Measurements from ENCODE around the gene FNBP1.
"Not testable (repeated sequence)": the region's sequence is repeated elsewhere in the genome, so short reads cannot be mapped to it uniquely, and the experiment has no call there.

FNBP1 gene

DNA sequence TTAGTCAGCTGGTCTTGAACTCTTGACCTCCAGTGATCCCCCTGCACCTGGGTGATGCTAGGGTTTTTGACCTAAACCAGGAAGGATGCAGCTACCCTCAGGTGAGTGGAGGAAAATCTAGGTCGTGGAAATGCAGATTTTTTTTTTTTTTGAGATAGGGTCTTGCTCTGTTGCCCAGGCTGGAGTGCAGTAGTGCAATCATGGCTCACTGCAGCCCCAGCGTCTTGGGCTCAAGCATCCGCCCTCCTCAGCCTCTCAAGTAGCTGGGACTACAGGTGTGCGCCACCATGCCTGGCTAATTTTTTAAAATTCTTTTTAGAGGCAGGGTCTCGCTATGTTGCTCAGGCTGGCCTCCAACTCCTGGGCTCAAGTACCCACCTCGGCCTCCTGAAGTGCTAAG lies 51.9 kb downstream of the FNBP1 start:
- DNase-seq (ENCODE audit: low spot score) = not testable (repeated sequence)

DNA sequence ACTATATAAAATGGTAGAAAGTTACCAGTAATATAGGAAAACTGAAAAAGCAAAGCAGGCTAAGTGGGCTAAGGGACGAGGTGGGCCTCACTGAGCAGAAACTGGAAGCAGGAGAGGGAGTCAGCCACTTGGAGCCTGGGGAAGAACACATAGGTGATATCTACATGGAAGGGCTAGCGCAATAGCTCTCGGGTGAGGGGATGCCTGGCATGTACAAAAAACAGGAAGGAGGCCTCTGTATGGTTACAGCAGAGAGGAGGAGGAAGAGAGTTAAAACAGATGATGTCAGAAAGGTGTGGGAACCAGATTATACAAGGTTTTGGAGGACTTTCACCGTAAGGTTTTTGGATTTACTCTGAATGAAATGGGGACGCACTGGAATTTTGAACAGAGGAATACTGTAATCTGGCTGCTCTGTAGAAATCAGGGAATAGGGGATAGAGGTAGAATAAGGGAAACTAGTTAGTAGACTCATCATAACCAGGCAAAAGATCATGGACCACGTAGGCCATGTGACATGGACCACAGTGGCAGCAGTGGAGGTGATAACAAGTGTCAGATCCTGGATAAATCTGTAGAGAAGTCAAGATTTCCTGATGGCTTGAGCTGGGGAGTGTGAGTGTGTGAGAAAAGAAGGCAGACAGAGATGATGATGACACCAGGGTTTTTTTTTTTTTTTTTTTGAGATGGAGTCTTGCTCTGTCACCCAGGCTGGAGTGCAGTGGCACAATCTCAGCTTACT lies 52.5 kb downstream of the FNBP1 start:
- no peak for DNase-seq (ENCODE audit: low spot score)

DNA sequence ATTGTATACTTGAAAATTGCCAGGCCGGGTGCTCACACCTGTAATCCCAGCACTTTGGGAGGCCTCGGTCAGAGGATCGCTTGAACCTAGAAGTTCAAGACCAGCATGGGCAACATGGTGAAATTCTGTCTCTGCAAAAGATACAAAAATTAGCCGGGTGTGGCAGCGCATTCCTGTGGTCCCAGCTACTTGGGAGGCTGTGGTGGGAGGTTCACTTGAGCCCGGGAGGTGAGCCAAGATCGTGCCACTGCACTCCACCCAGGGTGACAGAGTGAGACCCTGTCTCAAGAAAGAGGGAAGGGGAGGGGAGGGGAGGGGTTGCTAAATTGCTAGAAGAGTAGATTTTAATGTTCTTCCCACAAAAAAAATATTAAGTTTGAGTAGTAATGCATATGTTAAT lies 53.2 kb downstream of the FNBP1 start:
- no peak for DNase-seq (ENCODE audit: low spot score)

DNA sequence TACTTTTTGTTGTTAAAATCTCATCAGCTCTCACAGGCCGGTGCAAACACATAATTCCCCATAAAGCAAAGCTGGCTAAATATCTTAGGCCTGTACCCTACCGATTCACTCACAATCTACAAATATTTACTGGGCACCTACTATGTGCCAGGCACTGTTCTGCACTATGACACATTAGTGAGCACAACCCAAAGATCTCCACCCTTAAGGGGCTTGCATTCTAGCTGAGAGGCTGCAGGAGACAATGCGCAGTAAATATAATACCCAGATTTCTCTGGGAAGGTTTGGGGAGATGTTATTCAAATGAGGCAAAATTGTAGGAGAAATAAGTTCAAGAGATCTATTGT lies 53.7 kb downstream of the FNBP1 start:
- DNase-seq (ENCODE audit: low spot score) = no peak

DNA sequence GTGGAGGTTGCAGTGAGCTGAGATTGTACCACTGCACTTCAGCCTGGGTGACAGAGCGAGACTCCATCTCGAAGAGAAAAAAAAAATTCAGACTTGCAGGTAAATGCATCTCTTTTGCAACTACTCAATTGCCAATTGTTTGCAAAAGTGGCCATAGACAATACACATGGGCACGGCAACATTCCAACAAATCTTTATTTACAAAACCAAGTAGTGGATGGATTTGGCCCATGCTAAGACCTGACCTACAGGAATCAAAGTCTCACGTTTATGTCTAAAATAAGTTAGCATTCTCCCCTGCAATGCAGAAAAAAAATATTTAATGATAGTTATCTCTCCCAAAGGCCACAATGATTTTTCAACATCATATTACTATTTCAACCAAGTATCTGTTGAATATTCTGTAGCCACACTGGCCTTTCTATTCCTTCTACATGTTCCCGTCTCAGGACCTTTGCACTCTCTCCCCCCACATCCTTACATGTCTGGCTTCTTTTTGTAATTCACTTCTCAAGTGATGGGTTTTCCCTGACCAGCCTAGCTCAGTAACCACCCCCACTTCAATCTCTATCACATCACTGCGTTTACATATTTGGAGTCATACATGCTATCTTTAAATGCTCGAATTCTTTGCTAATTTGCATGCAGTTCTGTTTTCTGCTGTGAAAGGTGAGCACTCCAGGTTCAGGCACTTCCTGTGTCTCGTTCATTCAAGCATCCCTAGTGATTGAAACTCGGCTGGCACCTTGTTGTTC lies 54.2 kb downstream of the FNBP1 start:
- DNase-seq (ENCODE audit: low spot score) = no peak

DNA sequence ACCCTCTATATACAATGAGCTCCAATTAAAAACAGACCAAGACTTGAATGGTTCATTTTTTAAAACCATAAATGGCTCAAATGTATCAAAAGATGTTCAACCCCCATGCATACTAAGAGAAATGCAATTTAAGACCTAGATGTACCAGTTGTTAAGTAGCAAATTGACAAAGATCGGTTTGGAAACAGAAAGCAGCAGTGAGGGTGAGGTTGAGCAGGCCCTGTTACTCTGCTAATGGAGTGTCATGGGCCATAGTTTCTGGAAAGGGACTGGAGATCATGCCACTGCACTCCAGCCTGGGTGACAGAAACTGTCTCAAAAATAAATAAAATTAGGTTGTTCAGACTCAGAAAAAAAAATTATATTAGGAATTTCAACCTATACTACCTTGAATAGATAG lies 55.0 kb downstream of the FNBP1 start:
- DNase-seq (ENCODE audit: low spot score) = no peak

DNA sequence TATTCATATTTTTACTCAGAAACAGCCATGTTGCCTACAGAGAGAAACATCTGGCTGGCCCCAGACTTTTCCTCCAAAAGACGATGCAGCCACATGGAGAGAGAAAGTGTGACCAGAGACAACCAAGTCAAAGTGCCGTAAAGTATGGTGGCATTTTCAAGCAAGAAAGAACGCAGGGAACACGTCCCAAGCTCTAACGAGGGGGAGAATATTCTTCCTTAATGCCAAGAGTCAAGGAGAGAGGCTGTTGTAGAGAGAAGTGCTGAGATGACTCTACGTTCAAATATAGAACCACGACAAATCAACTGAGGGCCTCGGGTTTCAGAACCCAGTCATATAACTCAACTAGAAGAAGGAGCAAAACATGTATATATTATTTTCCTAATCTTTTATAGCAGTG lies 55.9 kb downstream of the FNBP1 start:
- DNase-seq (ENCODE audit: low spot score) = no peak

DNA sequence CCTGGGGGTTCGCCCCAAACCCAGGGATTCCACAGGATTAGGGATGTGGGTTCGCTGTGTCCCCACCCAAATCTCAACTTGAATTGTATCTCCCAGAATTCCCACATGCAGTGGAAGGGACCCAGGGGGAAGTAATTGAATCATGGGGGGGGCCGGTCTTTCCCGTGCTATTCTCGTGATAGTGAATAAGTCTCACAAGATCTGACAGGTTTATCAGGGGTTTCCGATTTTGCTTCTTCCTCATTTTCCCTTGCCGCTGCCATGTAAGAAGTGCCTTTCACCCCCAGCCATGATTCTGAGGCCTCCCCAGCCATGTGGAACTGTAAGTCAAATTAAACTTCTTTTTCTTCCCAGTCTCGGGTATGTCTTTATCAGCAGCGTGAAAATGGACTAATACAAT lies 58.4 kb downstream of the FNBP1 start:
- DNase-seq (ENCODE audit: low spot score) = not testable (repeated sequence)

DNA sequence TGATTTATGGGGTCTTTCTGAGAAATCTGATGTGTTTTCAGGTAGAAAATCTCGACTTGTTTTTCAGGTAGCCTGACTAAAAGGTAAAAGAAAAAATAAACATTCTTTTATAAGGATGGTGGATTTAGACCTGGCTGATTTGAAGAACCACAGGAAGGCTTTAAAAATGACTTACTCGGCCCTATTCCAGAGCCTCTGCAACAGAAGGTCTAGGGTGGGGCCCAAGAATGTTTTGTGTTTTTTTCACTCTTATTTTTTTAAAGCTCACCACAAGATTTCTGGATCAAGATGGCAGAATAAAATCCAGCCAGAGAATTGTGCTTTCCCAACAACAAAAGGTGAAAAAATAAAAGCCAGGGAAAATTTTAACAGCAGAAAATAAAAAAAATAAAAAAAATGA lies 59.1 kb downstream of the FNBP1 start:
- no peak for DNase-seq (ENCODE audit: low spot score)

DNA sequence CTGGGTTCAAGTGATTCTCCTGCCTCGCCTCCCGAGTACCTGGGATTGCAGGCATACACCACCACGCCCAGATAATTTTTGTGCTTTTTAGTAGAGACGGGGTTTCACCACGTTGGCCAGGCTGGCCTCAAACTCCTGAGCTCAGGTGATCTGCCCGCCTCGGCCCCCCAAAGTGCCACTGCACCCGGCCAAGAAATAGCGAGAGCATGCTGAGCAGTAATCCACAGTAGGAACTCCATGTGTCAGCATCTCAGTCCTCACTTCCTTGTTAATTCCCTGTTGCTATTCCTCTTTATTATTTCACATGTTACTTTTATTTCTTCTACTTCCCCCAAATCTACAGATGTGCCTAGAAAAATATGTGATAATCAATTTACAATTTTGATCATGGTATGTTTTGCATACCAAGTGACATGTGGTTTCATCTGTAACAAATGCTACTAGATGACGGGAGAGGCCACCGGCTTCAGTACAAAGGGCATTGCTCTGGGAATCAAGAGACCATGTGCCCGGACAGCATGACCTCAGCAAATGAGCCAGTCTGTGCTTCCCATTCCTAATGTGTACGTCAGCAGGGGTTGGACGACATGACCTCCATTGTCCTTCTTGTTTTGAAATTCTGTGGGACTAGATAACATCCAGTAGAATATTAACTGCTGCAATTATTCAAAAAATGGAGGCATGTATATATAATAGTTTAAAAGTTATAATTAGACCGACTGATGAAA lies 61.6 kb downstream of the FNBP1 start:
- DNase-seq (ENCODE audit: low spot score) = no peak

DNA sequence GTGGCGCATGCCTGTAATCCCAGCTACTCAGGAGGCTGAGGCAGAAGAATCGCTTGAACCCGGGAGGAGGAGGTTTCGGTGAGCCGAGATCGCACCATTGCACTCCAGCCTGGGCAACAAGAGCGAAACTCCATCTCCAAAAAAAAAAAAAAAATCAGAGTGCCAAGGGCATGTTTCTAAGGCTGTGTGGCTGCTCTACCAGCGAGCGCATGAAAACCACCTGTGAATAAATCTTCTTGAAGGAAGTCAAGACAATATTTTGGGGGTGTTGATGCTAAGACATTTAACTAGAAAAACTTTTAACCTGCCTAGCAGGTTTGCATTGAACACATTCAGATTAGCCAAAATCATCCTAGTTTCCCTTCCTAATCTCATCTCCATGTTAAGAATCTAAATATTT lies 62.8 kb downstream of the FNBP1 start:
- DNase-seq (ENCODE audit: low spot score) = not testable (repeated sequence)

DNA sequence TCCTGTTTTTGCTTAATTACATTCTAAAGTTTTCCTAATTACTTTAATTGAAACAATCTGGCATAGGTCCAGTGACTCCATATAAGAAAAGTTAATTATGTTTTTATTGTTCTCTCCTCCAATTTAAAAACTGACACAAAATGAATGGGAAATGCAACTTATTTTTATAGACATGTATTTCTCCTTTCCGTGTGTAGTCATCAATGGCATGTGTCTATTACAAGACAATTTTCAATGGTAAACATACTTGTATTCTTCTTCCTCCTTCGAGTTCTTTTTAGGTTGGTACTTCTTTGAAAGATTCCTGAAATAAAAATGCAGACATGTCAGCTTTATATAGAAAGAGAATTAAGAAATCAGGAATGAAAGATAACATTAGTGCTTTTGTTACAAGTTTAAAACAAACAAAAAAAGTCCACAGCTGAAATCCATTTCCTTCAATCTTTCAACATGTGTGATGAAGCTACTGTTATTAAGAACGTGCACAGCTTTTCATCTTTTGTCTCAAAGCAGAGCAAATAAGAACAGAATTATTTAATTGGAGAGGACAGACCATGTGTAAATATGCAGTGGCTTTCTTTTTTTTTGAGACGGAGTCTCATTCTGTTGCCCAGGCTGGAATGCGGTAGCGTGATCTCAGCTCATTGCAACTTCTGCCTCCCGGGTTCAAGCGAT lies 63.8 kb downstream of the FNBP1 start:
- no peak for DNase-seq (ENCODE audit: low spot score)

DNA sequence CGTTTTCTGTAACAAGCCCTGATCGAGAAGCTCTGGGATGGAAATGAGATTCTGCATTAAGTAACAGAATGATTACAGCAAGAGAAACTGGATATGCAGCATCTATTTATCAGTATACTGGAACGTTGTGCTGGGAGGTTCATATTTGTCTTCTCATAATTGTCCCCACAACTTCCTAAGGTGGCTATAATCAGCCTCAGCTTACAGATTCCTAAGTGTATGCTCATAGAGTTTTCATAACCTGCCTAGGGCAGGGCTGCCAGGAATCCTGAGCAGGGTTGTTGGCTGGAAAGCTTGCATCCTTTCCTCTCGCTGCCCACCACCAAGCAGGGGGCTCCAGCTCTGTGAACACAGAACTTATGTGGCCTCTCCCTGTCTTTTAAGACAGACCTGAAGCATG lies 70.2 kb downstream of the FNBP1 start:
- DNase-seq (ENCODE audit: low spot score) = no peak

DNA sequence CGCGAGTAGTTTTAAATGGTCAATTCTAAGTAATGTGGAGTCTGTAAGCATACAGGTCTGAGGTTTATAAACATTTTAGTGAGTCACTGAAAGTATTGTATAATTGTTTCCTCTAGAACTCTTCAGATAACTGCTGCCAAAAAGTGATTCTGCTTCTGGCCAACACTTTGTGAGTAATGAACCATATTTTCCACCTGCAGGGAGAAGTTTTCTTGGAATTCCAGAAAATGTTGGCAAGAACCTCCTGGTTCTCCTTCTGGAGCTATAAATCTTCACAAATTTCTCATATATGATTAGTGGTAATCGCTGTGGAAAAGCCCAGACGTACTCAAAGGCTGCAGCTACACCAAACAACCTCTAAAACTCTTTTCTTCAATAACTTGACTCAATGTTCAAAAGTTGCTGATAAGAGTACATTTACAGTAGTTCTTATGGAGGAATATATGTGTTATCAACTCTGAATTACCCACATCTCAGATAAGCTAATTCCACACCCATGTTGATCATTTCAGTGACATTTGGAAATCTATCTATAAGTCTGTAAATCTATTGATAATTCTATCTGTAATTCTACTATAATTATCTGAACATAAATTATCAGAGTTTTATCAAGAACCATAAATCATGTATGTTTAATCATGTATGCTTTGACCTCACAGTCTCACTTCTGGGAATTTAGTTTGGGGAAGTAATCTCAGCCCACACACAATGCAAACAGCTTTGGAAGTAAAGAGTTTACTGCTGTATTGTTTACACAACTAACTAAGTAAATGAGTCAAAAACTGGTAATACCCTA lies 74.1 kb downstream of the FNBP1 start:
- no peak for DNase-seq (ENCODE audit: low spot score)

DNA sequence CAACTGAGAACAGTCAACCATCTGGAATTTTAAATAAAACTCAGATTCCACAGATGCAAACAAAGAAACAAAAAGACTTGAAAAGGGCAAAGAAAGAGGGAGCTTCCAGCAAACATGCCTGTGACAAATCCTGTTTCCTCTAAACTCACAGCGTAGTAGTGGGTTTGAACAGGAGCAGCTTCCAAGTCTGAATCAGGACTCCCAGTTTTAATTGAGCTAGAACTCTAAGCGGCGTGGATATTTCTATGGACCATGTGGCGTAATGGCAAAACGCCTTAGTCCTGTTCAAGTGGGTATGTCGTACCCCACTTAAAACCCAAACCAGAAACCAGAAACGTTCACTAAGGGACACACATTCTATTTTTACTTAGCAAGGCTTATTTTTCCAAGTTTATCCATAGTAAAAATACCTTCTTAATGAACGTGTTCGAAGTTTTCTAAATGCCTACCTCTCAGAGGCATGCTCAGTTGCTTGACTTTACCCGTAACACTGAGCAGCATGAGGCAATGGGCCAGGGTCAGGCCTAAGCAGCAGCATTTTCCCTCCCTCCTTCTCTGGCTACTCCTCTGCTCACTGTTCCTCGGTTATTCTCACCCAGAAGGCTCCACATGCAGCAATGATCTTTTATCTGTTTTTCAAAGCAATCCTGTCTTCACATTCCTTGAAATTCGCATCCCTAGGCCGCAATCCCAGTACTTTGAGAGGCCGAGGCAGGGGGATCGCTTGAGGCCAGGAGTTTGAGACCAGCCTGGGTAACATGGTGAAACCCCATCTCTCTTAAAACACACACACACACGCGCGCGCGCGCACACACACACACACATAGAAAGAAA lies 77.9 kb downstream of the FNBP1 start:
- no peak for DNase-seq (ENCODE audit: low spot score)

DNA sequence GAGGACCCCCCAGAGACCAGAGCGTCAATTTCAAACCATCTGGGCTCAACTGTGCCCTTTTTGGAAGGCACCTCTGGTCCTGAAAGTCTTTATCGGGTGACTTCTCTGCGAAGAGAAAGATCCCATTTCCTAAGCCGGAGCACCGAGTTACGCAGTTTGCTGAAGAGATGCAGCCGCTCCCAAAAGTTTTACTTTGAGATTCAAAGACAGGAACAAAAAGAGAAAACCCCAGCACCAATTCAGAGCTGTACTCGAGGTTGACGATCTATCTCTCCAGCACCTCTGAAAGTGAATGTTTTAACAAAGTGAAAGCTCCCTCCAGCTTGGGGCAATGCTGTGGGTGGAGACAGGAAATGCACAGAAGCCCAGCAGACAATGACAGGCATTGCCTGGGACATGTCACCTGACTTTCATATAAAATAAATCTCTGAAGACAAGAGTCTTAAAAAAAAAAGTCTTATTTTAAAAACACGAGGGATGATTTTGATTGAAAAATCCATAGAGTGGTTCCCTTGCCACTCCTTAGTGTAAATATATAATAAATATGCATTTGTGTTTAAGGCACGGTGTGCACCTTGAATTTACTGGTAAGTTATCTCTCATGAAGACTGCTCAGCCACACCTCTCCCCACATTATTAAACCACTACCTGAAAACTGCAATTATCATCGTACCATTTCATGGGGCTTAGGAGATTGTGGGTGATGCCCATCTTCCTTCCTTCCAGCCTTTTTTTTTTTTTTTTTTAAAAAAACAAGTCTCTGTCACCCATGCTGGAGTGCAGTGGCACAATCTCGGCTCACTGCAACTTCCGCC lies 79.9 kb downstream of the FNBP1 start:
- DNase-seq (ENCODE audit: low spot score) = no peak

DNA sequence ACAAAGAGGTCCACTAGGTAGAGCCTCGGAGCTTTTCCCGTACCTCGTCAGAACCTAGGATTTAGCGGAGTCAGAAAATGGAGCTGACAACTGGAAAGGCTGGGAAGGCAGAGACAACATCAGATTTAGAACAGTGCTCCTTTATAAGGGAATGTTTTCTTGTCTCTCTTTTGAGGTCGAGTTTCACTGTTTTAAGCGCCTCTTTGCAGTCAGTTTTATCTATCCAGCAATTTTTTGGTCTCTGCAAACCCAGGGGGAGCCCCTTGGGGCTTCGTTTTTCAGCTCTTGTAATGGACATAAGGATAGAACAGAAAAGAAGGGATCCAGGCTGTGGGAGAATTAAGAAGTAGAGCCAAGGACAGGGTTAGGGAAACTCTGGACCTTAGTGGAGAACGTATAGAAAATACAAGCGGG lies 80.5 kb downstream of the FNBP1 start:
- DNase-seq (ENCODE audit: low spot score) = no peak

DNA sequence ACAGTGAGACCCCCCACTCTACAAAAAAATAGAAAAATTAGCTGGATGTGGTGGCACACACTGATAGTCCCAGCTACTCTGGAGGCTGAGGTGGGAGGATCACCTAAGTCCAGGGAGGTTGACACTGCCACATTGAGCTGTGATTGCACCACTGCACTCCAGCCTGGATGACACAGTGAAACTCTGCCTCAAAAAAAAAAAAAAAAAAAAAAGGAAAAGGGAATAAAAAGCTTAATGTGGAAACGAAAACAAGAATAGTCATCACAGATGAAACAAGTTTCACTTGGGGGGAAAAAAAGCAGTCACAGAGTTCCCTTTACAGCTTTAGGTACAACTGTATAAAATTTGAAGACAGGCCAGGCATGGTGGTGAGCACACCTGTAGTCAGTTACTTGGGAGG lies 84.2 kb downstream of the FNBP1 start:
- DNase-seq (ENCODE audit: low spot score) = no peak

DNA sequence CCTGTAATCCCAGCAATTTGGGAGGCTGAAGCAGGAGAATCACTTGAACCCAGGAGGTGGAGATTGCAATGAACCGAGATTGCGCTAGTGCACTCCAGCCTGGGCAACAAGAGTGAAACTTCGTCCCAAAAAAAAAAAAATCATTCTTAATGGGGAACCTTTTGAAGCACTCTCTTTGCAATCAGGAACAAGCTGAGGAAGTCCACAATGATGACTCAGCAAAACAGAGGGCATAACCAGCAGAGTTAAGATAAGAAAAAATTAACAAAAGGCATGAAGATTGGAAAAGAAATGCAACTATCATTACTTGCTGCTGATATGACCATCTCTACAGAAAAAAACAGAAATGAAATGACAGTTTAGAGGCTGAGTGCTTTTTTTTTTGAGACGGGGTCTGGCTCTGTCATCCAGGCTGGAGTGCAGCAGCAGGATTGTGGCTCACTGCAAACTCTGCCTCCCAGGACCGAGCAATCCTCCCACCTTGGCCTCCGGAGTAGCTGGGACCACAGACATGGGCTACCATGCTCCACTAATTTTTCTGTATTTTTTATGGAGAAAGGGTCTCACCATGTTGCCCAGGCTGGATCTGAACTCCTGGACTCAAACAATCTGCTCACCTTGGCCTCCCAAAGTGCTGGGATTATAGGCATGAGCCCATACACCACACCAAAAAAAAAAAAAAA lies 88.0 kb downstream of the FNBP1 start:
- DNase-seq (ENCODE audit: low spot score) = peak; percentile 52

Data from hematopoietic multipotent progenitor cell treated with erythropoietin and hydrocortisone succinate and interleukin-3 and kit ligand, for 15 days (in vitro differentiated cells).